Motor neuron (in vitro differentiated cells): ENCODE data around the gene CCDC8. TPM values are rescaled to one million over a fixed set of nuclear protein-coding genes. Genes with fewer than 3 reads are reported as not detected.
"Not testable (repeated sequence)": the region's sequence is repeated elsewhere in the genome, so short reads cannot be mapped to it uniquely, and the experiment has no call there.

Experiments
- ATAC-seq, 8 experiments: fragments of 200-7000 bp; cut with Tn5 transposase; replicated peaks in 6 of 8; 2 replicates each; pipeline ENCODE4 v1.8.0; 2021; ENCODE audit warnings: mild to moderate bottlenecking in 8 of 8, moderate library complexity in 8 of 8
- H3K27ac ChIP-seq, 2 donors: fragments of 250-450 bp; sonication (Bioruptor Pico); 2 replicates each; pipeline ENCODE4 v1.9.0; 2021; ENCODE audit warnings: antibody characterized with exemption in 2 of 2, mild to moderate bottlenecking in 2 of 2, moderate library complexity in 1 of 2
- H3K4me1 ChIP-seq, 2 donors: fragments of 250-450 bp; sonication (Bioruptor Pico); replicated peaks in 1 of 2; 2 replicates each; pipeline ENCODE4 v1.6.1; 2021; ENCODE audit warnings: antibody characterized with exemption in 2 of 2, mild to moderate bottlenecking in 2 of 2, moderate library complexity in 1 of 2
- H3K4me3 ChIP-seq, 5 donors: fragments of 250-450 bp; sonication (Bioruptor Pico); 2 replicates each; pipeline ENCODE4 v1.9.0; 2021; ENCODE audit warnings: antibody characterized with exemption in 5 of 5, mild to moderate bottlenecking in 5 of 5, moderate library complexity in 4 of 5
- WGBS, 10 experiments: fragments of 450-650 bp; shearing (Covaris generic); methylation state at CpG; one replicate each; pipeline ENCODE4 v1.0.0; 2022; 5-methylcytosine and 5-hydroxymethylcytosine counted together
- in situ Hi-C, 9 experiments: fragments of 400-800 bp; cut with MboI; loops; one replicate each; pipeline ENCODE4 v1.15.0; 2021; ENCODE audit warnings: low sequenced_read_pairs in 9 of 9, low pct_unique_long_range_greater_than_20kb in 2 of 9; ENCODE audit not compliant: unreplicated experiment in 9 of 9
- total RNA-seq, 8 experiments: library from RNA; unstranded; fragments of 300-600 nt; gene quantifications; 2 replicates each; pipeline versions ENCODE4 v1.2.3 to v1.2.4, GENCODE V29; 2022

CCDC8 gene
- total RNA-seq, 8 experiments from 2014 or later, result 0.92 to 30.9 (median 11.8) TPM

DNA sequence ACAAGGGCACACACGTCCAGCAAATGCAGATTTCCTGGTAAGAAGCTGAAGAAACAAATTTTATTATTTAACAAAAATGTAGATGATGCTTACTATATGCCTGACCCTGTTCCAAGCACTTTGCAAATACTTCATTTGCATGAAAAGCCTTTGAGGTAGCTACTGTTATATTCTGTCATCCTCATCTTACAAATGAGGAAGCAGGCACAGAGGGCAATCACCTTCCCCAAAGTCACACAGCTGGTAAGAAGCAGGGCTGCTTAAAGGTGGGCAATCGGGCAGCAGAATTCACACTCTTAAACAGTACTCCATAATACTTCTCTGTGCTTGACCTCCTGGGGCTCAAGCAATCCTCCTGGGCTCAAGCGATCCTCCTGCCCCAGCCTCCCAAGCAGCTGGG is 33.6 kb upstream of the CCDC8 start:
- ATAC-seq, result no peak
- no peak overlapping the region for H3K27ac ChIP-seq
- in situ Hi-C loops, result no loop called here
- peaks cover 0 to 4% of the 10 kb centered on the region in 2 donors for H3K4me1 ChIP-seq
- WGBS, 10 experiments, result 0 to 100% (median 40%) methylated on average over 1 to 2 of the region's 3 CpGs; no CpG with 5 or more reads in 5 of the 10 experiments
- no peak overlapping the region for H3K4me3 ChIP-seq

- in situ Hi-C loops, result no loop called here
- no peak for ATAC-seq
- Histone ChIP-seq H3K4me3 (no peak overlapping the region), H3K4me1 (no peaks in the 10 kb centered on the region), H3K27ac (no peak overlapping the region)
- 0 to 100% (median 76%) methylated on average over 1 to 9 of the region's 15 CpGs; no CpG with 5 or more reads in 1 of the 10 experiments for WGBS, 10 experiments
These were observed 32.7 kb upstream of the CCDC8 start for GRCh38 chr19:46446021-46446420.

GRCh38 chr19:46442808-46443450 is 29.6 kb upstream of the CCDC8 start:
- H3K4me1 ChIP-seq, result no peaks in the 10 kb centered on the region
- no peak overlapping the region for H3K27ac ChIP-seq
- H3K4me3 ChIP-seq, result no peak overlapping the region
- peak in 2 of 8 experiments; percentile 37 to 45 for ATAC-seq
- 0 to 96% (median 76%) methylated on average over 1 to 8 of the region's 8 CpGs; no CpG with 5 or more reads in 1 of the 10 experiments for whole genome bisulfite sequencing, 10 experiments
- in situ Hi-C loops, result no loop called here

DNA sequence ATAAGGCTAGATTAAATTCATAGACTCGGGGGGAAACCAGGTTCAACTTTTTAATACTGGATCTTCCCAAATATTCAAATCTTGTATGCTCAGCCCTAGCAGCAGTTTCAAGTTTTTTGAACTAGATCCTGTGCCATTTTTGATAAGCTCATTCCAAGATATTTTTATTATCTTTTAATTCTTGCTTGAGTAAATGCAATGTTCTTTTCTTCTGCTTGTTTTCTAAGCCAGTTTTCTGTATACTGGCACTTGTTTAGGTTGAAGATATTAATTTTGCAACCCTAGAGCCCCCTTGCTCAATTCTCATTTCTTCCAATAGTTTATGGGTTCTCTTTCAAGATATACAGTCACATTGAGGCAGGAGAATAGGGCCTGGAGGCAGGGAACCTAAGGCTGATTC is 28.5 kb upstream of the CCDC8 start:
- Histone ChIP-seq H3K4me1 (no peaks in the 10 kb centered on the region), H3K27ac (no peak overlapping the region), H3K4me3 (no peak overlapping the region)
- 14 to 89% (median 60%) methylated on average over 1 of the region's 1 CpG; no CpG with 5 or more reads in 1 of the 10 experiments for WGBS, 10 experiments
- in situ Hi-C loops, result no loop called here
- no peak for ATAC-seq

DNA sequence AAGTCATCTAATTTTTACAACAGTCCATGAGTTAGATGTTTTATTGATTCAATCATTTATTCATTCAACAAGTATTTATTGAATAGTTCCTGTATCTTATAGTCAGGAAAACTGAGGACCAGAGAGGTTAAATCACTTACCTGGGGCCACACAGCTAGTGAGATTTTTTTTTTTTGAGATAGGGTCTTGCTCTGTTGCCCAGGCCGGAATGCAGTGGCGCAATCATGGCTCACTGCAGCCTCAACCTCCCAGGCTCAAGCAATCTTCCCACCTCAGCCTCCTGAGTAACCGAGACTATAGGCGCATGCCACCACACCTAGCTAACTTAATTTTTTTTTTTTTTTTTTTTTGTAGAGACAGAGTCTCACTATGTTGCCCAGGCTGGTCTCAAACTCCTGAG is 22.3 kb upstream of the CCDC8 start:
- H3K27ac ChIP-seq, H3K4me3 ChIP-seq, H3K4me1 ChIP-seq, ATAC-seq, in situ Hi-C loops: not testable (repeated sequence)
- WGBS, 10 experiments, result 77 to 100% (median 94%) methylated on average over 1 to 4 of the region's 4 CpGs; no CpG with 5 or more reads in 2 of the 10 experiments

DNA sequence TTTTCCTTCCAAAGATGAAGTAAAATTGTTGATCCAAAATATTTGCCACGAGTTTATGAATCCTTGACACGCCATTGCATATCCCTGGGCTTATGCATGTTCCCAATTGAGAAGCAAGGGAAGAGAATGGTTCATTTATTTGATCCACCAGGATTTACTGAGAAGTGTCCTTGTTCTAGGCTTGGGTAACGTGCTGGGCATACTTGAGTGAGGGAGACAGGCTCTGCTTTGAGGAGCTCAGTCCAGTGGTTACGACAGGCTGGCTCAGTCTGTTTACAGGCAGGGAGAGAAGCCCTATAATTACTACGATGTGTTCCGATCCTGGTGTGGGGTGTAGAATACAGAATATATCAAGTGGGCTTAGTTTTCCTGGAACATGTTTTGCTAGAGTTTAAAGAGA is 21.6 kb upstream of the CCDC8 start:
- 0 to 90% (median 52%) methylated on average over 1 to 5 of the region's 6 CpGs; no CpG with 5 or more reads in 1 of the 10 experiments for WGBS, 10 experiments

GRCh38 chr19:46433470-46433869 is 20.1 kb upstream of the CCDC8 start:
- H3K4me3 ChIP-seq, ATAC-seq, H3K4me1 ChIP-seq, in situ Hi-C loops, H3K27ac ChIP-seq: not testable (repeated sequence)
- 3 to 83% (median 64%) methylated on average over 1 to 7 of the region's 7 CpGs; no CpG with 5 or more reads in 1 of the 10 experiments for WGBS, 10 experiments

More for the DNA sequence above, 21.6 kb upstream of the CCDC8 start:
- H3K4me1 ChIP-seq, result no peaks in the 10 kb centered on the region
- no peak overlapping the region for H3K4me3 ChIP-seq
- in situ Hi-C loops, result no loop called here
- ATAC-seq, result no peak
- no peak overlapping the region for H3K27ac ChIP-seq

- Histone ChIP-seq H3K4me1 (peaks cover 2 to 10% of the 10 kb centered on the region in 2 donors), H3K27ac (no peak overlapping the region), H3K4me3 (no peak overlapping the region)
- ATAC-seq, result no peak
- in situ Hi-C loops, result no loop called here
- WGBS, 10 experiments, result 0 to 77% (median 36%) methylated on average over 1 to 6 of the region's 10 CpGs; no CpG with 5 or more reads in 3 of the 10 experiments
These were observed 18.5 kb upstream of the CCDC8 start for GRCh38 chr19:46431824-46432223.

- ATAC-seq, result no peak
- in situ Hi-C loops, result no loop called here
- Histone ChIP-seq H3K4me3 (no peak overlapping the region), H3K4me1 (peaks cover 10 to 17% of the 10 kb centered on the region in 2 donors), H3K27ac (no peak overlapping the region)
- WGBS, 10 experiments, result 17 to 87% (median 57%) methylated on average over 1 to 3 of the region's 4 CpGs; no CpG with 5 or more reads in 5 of the 10 experiments
These were observed 16.6 kb upstream of the CCDC8 start for GRCh38 chr19:46429999-46430398.

DNA sequence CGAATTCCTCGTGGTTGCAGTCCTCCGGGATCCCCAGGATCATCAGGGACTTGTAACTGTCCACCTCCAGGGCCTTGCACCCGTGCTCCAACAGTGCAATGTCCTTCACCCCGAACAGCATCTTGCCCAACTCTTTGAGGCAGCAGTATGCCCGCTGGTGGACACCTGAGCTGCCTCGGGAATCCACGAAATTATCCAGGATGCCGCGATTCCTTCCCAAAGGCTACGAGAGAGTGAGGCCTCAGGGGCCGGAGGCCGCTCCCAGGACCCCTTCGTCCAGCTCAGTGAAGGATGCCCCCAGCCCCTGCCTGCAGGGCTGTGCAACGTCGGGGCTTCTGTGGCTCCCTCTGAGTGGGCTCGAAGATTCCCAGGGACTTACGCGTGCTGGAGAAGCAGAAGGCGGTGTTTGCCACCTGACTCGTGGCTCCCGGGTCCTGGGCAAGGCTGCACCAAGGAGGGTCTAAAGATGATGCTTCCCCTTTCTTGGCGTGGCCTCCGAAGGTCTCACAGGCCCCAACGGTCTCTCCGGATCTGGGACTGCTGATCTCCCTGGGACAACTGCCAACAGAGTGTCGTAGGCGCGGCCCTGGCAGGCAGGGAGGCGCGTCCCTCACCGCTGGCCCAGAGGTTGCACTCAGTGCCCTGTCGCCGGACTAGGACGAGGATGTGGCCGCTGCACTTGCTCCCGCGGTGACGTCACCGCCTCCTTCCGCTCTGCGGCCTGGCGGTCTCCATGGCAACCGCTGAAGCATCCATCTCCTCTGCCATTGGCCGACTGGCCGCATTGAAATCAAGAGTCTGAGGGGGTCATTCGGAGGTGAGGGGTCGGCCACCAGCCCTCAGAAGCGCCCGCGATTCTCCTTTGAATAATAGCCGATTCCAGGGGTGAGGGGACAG is 15.1 kb upstream of the CCDC8 start, which contains the start of gene PNMA8C:
Gene PNMA8C (minus strand): TSS at position 698 of the 897 bp plus-strand sequence. CDS start 577 bp downstream, at position 121.
- ATAC-seq, result peak; percentile 43 to 93 (median 87)
- WGBS, 10 experiments, result 0 to 64% (median 7%) methylated on average over 2 to 9 of the region's 52 CpGs
- Histone ChIP-seq H3K27ac (peak within 1 kb of the TSS; percentile 77 to 85), H3K4me3 (peak within 1 kb of the TSS; percentile 48 to 61 (median 53)), H3K4me1 (peaks cover 10 to 17% of the 10 kb centered on the region in 2 donors)
- in situ Hi-C loops, result no loop called here

- no peak for ATAC-seq
- Histone ChIP-seq H3K27ac (peak overlapping the region; percentile 77 to 85), H3K4me3 (peak overlapping the region; percentile 48 to 61 (median 53)), H3K4me1 (peaks cover 10 to 17% of the 10 kb centered on the region in 2 donors)
- WGBS, 10 experiments, result 30 to 100% (median 73%) methylated on average over 1 to 10 of the region's 17 CpGs; no CpG with 5 or more reads in 3 of the 10 experiments
- in situ Hi-C loops, result no loop called here
These were observed 14.2 kb upstream of the CCDC8 start for GRCh38 chr19:46427518-46428045.

- Histone ChIP-seq H3K4me3 (peak overlapping the region; percentile 48 to 61 (median 53)), H3K4me1 (peaks cover 10 to 17% of the 10 kb centered on the region in 2 donors), H3K27ac (peak overlapping the region in 1 of 2 donors; percentile 2)
- ATAC-seq, result peak; percentile 57 to 91 (median 64)
- in situ Hi-C loops, result no loop called here
- WGBS, 10 experiments, result 0 to 3% (median 0%) methylated on average over 1 to 13 of the region's 32 CpGs; no CpG with 5 or more reads in 2 of the 10 experiments
These were observed 13.3 kb upstream of the CCDC8 start for GRCh38 chr19:46426506-46427162.
